WTC11 (cell line): ENCODE measurements around the gene SPDEF. TPM values are rescaled to one million over a fixed set of nuclear protein-coding genes. Genes with fewer than 3 reads are reported as not detected.

Source experiments
- ATAC-seq: fragments of 200-7000 bp; cut with Tn5 transposase; 2 replicates; pipeline ENCODE4 v1.10.0; 2021; ENCODE audit warnings: mild to moderate bottlenecking, moderate library complexity
- CTCF ChIA-PET: fragments of 300-600 bp; sonication (Branson Sonifier 250); formaldehyde crosslinking; loops from one replicate; lab custom pipeline; 2021; ENCODE audit warnings: antibody characterized with exemption; lab: Charles Lee
- POLR2A ChIA-PET: fragments of 350-600 bp; sonication (Branson Sonifier 250); formaldehyde crosslinking; loops from one replicate; lab custom pipeline; 2021; ENCODE audit warnings: antibody characterized with exemption; lab: Charles Lee
- DNase-seq: peaks from one replicate; pipeline ENCODE4 v3.0.0; 2021; ENCODE audit warnings: low spot score
- H3K27ac Mint-ChIP-seq: 2 replicates; pipeline ENCODE4 v1.8.0; 2021; ENCODE audit warnings: mixed read lengths
- H3K27me3 Mint-ChIP-seq: 2 replicates; pipeline ENCODE4 v1.8.0; 2021; ENCODE audit warnings: low read depth, mild to moderate bottlenecking, moderate library complexity, mixed read lengths
- H3K36me3 Mint-ChIP-seq: 2 replicates; pipeline ENCODE4 v1.8.0; 2021; ENCODE audit warnings: mixed read lengths
- H3K4me1 Mint-ChIP-seq: 2 replicates; pipeline ENCODE4 v1.8.0; 2022; ENCODE audit warnings: mixed read lengths
- H3K4me3 Mint-ChIP-seq: 2 replicates; pipeline ENCODE4 v1.8.0; 2021; ENCODE audit warnings: mild to moderate bottlenecking, moderate library complexity, mixed read lengths
- H3K9me3 Mint-ChIP-seq: 2 replicates; pipeline ENCODE4 v1.8.0; 2021; ENCODE audit warnings: mixed read lengths
- ELF4 ChIP-seq: sonication (generic); formaldehyde crosslinking; IDR thresholded peaks from 2 replicates; pipeline ENCODE4 v1.8.1; 2022; ENCODE audit warnings: low read depth, mild to moderate bottlenecking, moderate library complexity, missing genetic modification reagents
- MLX ChIP-seq: sonication (generic); formaldehyde crosslinking; IDR thresholded peaks from 2 replicates; pipeline ENCODE4 v1.8.1; 2023; ENCODE audit warnings: mild to moderate bottlenecking, missing genetic modification reagents, moderate library complexity
- NFYB ChIP-seq: sonication (generic); formaldehyde crosslinking; conservative IDR thresholded peaks from 2 replicates; pipeline ENCODE4 v1.8.0; 2022; ENCODE audit warnings: low read depth, missing genetic modification reagents
- PRDM15 ChIP-seq: sonication (generic); formaldehyde crosslinking; IDR thresholded peaks from 2 replicates; pipeline ENCODE4 v1.8.0; 2022; ENCODE audit warnings: missing genetic modification reagents
- USF2 ChIP-seq: sonication (generic); formaldehyde crosslinking; IDR thresholded peaks from 2 replicates; pipeline ENCODE4 v1.8.1; 2023; ENCODE audit warnings: mild to moderate bottlenecking, missing genetic modification reagents, moderate library complexity
- ZBTB21 ChIP-seq: sonication (generic); formaldehyde crosslinking; IDR thresholded peaks from 2 replicates; pipeline ENCODE4 v1.8.1; 2023; ENCODE audit warnings: mild to moderate bottlenecking, missing genetic modification reagents, borderline replicate concordance
- ZNF219 ChIP-seq: sonication (generic); formaldehyde crosslinking; IDR thresholded peaks from 2 replicates; pipeline ENCODE4 v1.8.0; 2023; ENCODE audit warnings: missing genetic modification reagents, mild to moderate bottlenecking, borderline replicate concordance
- ZNF671 ChIP-seq: fragments of 250-450 bp; sonication (Bioruptor Pico); IDR thresholded peaks from 2 replicates; pipeline ENCODE4 v1.8.0; 2021; ENCODE audit warnings: mild to moderate bottlenecking
- total RNA-seq: library from RNA; stranded (reverse); gene quantifications from 3 replicates; pipeline ENCODE4 v1.2.3, GENCODE V29; 2021
- TF ChIP-seq, protein P1 (sequence below): fragments of 200-600 bp; IDR thresholded peaks from 2 replicates; pipeline ENCODE4 v1.8.0; 2022; ENCODE audit warnings: antibody characterized with exemption
- TF ChIP-seq, protein P2 (sequence below): fragments of 250-450 bp; sonication (Bioruptor Pico); conservative IDR thresholded peaks from 2 replicates; pipeline ENCODE4 v1.9.0; 2021; ENCODE audit warnings: mild to moderate bottlenecking
- TF ChIP-seq, protein P3 (sequence below): fragments of 250-450 bp; sonication (Bioruptor Pico); IDR thresholded peaks from 2 replicates; pipeline ENCODE4 v1.8.0; 2021; ENCODE audit warnings: mild to moderate bottlenecking
- TF ChIP-seq, protein P4 (sequence below): sonication (generic); formaldehyde crosslinking; conservative IDR thresholded peaks from 2 replicates; pipeline ENCODE4 v1.8.1; 2022; ENCODE audit warnings: mild to moderate bottlenecking, missing genetic modification reagents
- TF ChIP-seq, protein P5 (sequence below): sonication (generic); formaldehyde crosslinking; IDR thresholded peaks from 2 replicates; pipeline ENCODE4 v1.8.0; 2022; ENCODE audit warnings: mild to moderate bottlenecking, missing genetic modification reagents
- TF ChIP-seq, protein P6 (sequence below): sonication (generic); formaldehyde crosslinking; IDR thresholded peaks from 2 replicates; pipeline ENCODE4 v1.8.1; 2023; ENCODE audit warnings: mild to moderate bottlenecking, missing genetic modification reagents

The SPDEF gene
- total RNA-seq, 1 experiment from 2014 or later: 0.72 TPM

- no peak for TF ChIP-seq ELF4 (CRISPR knock-in tag)
- TF ChIP-seq PRDM15 (CRISPR knock-in tag): no peak
- TF ChIP-seq, protein P1, sequence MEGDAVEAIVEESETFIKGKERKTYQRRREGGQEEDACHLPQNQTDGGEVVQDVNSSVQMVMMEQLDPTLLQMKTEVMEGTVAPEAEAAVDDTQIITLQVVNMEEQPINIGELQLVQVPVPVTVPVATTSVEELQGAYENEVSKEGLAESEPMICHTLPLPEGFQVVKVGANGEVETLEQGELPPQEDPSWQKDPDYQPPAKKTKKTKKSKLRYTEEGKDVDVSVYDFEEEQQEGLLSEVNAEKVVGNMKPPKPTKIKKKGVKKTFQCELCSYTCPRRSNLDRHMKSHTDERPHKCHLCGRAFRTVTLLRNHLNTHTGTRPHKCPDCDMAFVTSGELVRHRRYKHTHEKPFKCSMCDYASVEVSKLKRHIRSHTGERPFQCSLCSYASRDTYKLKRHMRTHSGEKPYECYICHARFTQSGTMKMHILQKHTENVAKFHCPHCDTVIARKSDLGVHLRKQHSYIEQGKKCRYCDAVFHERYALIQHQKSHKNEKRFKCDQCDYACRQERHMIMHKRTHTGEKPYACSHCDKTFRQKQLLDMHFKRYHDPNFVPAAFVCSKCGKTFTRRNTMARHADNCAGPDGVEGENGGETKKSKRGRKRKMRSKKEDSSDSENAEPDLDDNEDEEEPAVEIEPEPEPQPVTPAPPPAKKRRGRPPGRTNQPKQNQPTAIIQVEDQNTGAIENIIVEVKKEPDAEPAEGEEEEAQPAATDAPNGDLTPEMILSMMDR: no peak
- TF ChIP-seq, protein P2, sequence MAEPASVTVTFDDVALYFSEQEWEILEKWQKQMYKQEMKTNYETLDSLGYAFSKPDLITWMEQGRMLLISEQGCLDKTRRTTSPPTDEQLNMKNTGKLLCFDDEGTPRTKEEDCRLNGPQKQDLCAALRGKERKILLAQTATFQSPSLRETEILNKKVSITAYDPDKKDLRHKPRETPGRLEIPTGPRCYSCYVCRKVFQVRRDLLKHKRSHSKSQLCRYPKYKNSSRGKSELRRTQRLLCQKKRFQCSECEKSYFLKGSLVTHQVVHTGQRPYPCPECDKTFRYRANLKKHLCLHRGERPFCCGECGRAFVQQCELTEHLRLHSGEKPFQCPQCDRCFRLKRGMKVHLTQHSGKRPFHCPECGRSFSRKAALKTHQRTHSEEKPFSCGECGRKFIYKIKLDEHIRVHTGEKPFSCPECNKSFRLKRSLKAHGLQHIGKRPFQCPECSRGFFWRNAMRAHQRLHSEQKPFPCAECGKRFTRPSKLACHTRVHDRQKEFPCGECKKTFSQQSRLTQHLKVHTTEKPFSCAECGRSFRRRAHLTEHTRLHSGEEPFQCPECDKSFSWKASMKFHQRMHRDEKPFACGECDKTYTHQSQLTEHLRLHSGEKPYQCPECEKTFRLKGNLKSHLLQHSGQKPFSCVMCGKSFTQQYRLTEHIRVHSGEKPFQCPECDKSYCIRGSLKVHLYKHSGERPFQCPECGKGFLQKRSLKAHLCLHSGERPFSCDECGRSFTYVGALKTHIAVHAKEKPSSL: no peak
Measured at GRCh38 chr6:34544052-34544604, 12.0 kb downstream of the SPDEF start (continued).

- no peaks in the 10 kb centered on the region for H3K36me3 Mint-ChIP-seq
- DNase-seq: no peak
- H3K27me3 Mint-ChIP-seq: no peaks in the 10 kb centered on the region
- TF ChIP-seq, protein P3, sequence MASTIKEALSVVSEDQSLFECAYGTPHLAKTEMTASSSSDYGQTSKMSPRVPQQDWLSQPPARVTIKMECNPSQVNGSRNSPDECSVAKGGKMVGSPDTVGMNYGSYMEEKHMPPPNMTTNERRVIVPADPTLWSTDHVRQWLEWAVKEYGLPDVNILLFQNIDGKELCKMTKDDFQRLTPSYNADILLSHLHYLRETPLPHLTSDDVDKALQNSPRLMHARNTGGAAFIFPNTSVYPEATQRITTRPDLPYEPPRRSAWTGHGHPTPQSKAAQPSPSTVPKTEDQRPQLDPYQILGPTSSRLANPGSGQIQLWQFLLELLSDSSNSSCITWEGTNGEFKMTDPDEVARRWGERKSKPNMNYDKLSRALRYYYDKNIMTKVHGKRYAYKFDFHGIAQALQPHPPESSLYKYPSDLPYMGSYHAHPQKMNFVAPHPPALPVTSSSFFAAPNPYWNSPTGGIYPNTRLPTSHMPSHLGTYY: no peak
- TF ChIP-seq USF2 (CRISPR knock-in tag) (no peak), ZNF671 (CRISPR knock-in tag) (no peak), MLX (CRISPR knock-in tag) (no peak), NFYB (CRISPR knock-in tag) (no peak), ZNF219 (CRISPR knock-in tag) (no peak), ZBTB21 (CRISPR knock-in tag) (no peak)
- TF ChIP-seq, protein P4, sequence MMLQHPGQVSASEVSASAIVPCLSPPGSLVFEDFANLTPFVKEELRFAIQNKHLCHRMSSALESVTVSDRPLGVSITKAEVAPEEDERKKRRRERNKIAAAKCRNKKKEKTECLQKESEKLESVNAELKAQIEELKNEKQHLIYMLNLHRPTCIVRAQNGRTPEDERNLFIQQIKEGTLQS: no peak
- TF ChIP-seq, protein P5, sequence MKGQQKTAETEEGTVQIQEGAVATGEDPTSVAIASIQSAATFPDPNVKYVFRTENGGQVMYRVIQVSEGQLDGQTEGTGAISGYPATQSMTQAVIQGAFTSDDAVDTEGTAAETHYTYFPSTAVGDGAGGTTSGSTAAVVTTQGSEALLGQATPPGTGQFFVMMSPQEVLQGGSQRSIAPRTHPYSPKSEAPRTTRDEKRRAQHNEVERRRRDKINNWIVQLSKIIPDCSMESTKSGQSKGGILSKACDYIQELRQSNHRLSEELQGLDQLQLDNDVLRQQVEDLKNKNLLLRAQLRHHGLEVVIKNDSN (CRISPR knock-in tag): no peak
- TF ChIP-seq, protein P6, sequence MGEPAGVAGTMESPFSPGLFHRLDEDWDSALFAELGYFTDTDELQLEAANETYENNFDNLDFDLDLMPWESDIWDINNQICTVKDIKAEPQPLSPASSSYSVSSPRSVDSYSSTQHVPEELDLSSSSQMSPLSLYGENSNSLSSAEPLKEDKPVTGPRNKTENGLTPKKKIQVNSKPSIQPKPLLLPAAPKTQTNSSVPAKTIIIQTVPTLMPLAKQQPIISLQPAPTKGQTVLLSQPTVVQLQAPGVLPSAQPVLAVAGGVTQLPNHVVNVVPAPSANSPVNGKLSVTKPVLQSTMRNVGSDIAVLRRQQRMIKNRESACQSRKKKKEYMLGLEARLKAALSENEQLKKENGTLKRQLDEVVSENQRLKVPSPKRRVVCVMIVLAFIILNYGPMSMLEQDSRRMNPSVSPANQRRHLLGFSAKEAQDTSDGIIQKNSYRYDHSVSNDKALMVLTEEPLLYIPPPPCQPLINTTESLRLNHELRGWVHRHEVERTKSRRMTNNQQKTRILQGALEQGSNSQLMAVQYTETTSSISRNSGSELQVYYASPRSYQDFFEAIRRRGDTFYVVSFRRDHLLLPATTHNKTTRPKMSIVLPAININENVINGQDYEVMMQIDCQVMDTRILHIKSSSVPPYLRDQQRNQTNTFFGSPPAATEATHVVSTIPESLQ (CRISPR knock-in tag): no peak
- no peak overlapping the region for H3K4me3 Mint-ChIP-seq
- H3K27ac Mint-ChIP-seq: peak overlapping the region; percentile 16; the same call in 1 of the 2 replicates
- no peaks in the 10 kb centered on the region for H3K9me3 Mint-ChIP-seq
- ChIA-PET CTCF (interaction anchor here (1.5 kb wide), 1 partner anchor 66 kb away, joined by 4 read pairs; no protein-coding TSS in a partner anchor), POLR2A (interaction anchor here (0.6 kb wide), 1 partner anchor 117 kb away, joined by 3 read pairs; the partner anchor contains the start of gene RPS10)
- 0 out of 2 replicates have a peak, but pooled peaks cover 2% of the 10 kb centered on the region for H3K4me1 Mint-ChIP-seq
- ATAC-seq: no peak
Measured at GRCh38 chr6:34543421-34543820, 12.7 kb downstream of the SPDEF start.
